HG03520 (cell line): Measurements from ENCODE around the gene RASA4.
"Not testable (repeated sequence)": the region's sequence is repeated elsewhere in the genome, so short reads cannot be mapped to it uniquely, and the experiment has no call there.

Experiments used
- ATAC-seq: cut with Tn5 transposase; IDR thresholded peaks from one replicate; pipeline ENCODE4 v1.9.1; 2021; ENCODE audit warnings: mild to moderate bottlenecking, moderate library complexity; ENCODE audit not compliant: unreplicated experiment

The RASA4 gene

DNA sequence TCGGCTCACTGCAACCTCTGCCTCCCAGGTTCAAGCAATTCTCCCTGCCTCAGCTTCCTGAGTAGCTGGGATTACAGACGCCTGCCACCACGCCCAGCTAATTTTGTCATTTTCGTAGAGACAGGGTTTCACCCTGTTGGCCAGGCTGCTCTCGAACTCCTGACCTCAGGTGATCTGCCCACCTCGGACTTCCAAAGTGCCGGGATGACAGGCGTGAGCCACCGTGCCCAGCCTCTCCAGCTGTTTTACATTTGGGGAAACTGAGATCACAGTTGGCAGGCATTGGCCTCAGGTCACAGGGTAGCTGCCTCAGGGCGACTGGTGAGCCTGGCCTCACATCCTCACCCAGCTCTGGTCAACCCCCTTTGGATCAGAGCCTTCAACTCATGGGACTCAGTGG is 6.8 kb downstream of the RASA4 start:
- not testable (repeated sequence) for ATAC-seq

DNA sequence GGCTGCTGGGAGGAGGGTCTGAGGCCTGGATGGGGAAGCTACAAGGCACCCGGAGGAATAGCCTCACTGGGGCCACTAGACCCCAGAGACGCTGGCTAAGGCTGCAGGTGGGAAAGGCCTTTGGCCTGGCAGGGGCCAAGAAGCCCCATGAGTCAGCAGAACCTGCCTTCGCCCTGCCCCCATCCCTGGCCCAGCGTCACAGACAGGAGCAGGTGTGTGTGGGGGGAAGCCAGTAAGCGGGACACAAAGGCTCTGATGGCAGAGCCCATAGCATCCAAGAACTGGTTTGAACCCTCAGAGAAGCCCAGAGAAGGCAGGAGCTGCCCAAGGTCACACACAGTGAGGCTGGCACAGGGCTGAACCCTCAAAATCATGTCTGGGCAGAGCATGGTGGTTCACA is 9.7 kb downstream of the RASA4 start:
- not testable (repeated sequence) for ATAC-seq

DNA sequence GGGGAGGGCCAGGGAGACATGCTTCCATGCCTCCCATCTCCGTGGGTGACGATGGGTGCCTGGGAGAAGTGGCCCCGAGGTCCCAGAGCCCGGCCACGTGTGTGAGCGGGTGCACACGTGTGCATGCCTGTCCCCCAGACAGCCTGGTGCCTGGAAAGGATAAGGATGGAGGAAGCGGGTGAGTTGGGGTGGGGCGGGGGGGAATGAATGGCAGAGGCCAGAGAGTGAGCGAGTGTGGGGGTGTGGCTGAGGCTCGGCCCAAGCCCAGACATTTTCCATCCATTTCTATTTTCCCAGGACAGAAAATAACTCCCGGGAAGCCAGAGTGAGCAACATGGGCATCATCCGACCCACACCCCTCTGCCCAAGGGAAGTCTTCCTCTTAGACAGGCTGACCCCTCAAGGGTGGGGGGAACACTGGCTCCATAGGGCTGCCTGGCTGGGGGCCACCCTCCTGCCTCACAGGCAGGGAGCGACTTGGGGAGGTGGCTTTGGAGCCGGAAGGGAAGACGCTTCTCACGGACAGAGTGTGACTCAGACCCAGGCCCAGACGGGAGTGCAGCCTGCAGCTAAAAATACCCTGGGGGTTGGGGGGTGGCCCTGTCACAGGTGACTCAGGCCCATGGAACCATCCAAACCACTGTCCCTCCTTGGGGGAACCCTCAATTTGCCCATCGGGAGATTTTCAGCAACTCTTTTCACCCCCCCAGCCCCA is 12.0 kb downstream of the RASA4 start:
- not testable (repeated sequence) for ATAC-seq

DNA sequence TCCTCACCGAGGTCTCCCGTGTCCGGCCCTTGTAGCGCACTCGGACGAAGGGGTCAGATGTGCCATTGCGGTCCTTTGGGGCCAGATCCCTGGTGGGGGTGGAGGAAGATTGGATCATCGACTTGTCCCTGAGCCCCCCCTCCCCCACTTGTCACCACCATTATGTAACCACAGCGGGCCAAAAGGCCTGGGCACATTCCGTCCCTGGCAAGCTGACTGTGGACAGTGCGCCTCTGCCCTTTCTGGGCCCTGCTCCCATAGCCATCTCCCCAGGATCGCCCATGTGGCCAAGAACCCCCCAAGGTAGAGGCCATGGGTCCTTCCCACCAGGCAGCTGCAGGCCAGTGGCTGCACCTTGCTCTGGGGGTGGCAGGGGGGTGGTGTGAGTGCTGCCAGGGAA is 14.2 kb downstream of the RASA4 start:
- not testable (repeated sequence) for ATAC-seq

DNA sequence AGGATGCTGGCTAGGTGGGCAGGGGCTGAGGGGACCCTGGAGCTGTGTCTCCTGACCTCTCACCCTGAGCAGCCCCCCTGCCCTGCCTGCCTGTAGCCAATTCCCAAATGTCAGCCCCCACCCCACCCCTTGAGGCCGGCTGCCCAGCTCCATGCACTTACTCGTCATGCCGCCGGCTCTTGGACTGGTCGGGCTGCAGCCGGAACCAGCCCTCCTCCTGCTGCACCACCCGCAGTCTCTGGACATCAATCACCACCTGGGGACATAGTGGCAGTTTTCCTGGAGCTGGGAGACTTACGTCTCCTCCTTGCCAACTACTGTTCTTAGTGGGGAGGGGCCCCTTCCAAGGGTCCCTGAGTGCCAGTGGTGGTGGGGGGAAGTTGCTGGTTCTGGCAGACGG is 16.9 kb downstream of the RASA4 start:
- not testable (repeated sequence) for ATAC-seq

DNA sequence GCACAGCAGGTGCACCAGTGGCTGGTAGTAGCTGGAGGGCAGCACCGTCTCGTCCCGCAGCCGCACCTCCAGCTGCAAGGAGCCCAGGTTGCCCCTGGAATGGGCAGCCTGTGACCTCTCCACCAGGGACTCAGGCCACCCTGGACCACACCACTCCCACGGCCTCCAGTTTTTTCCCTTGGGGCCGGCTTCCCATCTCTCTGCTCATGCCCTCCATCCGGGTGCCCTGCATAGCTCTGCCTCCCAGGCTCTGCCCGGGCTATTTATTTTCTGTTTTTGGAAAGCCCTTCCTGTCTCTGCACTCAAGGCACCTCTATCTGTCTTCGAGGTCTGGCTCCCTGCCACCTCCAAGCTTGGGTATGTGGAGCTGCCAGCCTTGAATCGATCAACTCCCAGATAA is 20.5 kb downstream of the RASA4 start:
- ATAC-seq = not testable (repeated sequence)

DNA sequence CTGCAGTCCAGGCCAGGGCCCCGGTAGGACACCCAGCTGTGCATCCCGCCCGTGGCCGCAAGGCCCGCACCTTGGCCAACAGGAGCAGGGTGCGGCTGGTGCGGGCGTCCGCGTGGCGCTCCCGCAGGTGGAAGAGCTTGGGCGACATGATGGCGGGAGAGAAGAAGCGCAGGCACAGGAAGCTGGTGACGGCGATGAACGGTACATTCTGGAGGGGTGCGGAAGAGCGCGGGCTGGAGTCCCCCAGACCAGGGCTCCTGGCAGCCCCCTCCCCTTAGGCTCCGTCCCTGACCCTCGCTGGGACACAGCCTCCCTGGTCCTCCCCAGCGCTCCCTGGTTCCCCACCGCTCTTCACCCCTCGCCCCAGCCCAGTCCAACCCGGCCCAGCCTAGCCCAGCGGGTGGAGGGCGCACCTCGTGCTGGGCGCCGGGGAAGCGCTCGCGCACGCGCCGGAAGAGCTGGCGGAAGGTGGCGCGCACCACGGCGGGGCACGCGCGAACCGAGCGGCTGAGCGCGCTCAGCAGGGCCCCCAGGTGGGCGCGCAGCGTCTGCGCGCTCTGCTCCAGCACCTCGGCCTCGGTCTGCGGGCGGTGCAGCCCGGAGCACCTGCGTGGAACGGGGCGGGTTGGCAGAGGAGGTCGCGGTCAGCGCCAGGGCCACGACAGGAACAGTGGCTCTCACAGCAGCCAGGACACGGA is 22.8 kb downstream of the RASA4 start:
- ATAC-seq = peak; percentile 72

DNA sequence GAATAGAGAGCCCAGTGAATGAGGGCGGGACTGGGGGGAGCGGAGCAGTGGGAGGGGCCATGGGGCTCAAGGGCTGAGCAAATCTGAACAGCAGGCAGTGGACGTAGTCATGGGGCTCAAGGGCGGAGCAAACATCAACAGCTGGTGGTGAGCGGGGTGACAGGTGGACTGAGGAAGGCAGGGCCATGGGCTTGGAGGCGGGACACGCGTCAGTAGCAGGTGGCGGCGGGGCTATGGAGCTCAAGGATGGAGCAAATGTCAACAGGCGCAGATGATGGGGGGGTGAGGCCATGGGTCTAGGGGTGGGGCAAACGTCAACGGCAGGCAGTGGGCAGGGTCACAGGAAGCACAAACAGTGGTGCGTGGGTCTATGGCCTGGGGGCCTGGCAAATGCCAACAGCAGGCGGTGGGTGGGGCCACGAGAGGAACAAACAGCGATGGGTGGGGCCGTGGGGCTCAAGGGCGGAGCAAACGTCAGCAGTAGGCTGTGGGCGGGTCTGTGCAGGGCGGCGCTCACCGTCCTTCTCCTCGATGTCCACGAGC is 24.0 kb downstream of the RASA4 start:
- ATAC-seq = not testable (repeated sequence)

- peak; percentile 44 for ATAC-seq
These were observed 26.7 kb downstream of the RASA4 start for GRCh38 chr7:102589857-102590256.

GRCh38 chr7:102583495-102583894 is 33.1 kb downstream of the RASA4 start:
- ATAC-seq = not testable (repeated sequence)

- not testable (repeated sequence) for ATAC-seq
These were observed 34.8 kb downstream of the RASA4 start for GRCh38 chr7:102581722-102582121.

DNA sequence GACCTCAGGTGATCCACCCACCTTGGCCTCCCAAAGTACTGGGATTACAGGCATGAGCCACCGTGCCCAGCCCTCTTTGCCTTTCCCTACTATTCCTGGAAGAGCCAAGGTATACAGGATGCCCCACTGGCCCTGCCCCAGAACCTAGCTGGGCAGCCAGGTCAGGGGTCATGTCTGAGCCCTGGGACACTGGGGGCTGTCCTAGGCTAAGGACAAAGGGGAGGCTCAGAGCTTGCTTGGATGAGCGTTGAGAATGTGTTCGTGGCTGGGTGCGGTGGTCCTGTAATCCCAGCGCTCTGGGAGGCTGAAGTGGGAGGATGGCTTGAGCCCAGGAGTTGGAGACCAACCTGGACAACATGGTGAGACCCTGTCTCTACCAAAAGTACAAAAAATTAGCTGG is 38.1 kb downstream of the RASA4 start:
- ATAC-seq = not testable (repeated sequence)

DNA sequence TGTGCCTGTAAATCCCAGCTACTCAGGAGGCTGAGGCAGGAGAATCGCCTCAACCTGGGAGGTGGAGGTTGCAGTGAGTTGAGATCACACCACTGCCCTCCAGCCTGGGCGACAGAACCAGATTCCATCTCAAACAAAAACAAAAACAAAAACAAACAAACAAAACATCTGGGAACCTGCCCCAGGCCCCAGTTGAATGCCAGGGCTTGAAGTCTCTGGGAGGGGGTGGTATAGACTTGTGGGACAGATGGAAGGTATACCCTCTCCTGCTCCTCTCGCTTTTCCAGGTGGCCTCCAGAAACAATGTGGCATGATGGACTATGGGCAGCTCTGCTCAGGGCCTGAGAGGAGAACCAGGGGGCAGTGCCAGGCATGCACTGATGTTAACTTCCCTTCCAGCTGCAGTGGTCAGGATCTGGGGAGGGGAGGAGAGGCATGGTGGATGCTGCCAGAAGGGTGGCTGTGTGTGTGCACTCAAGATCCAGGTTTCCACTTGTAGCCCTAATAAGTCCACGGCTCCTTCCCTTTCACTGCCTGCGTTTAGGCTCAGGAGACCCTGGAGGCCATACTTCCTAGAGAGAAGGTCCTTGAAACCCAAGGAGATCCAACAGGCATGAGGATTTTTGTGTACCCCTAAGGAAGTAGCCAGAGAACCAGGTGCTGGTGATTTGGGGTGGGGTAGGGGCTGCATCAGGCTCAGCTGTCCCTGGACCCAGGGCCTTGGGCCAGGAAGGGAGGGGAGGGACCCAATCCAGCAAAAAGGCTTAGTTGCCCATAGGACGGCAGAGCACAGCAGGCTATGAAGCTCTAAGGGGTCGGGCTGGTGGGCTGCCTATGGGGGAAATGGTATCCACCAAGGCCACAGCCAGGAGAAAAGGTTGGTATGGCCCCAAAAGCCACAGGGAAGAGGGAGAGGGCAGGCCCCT is 39.0 kb downstream of the RASA4 start:
- not testable (repeated sequence) for ATAC-seq

- not testable (repeated sequence) for ATAC-seq
These were observed 40.2 kb downstream of the RASA4 start for GRCh38 chr7:102576363-102576762.

DNA sequence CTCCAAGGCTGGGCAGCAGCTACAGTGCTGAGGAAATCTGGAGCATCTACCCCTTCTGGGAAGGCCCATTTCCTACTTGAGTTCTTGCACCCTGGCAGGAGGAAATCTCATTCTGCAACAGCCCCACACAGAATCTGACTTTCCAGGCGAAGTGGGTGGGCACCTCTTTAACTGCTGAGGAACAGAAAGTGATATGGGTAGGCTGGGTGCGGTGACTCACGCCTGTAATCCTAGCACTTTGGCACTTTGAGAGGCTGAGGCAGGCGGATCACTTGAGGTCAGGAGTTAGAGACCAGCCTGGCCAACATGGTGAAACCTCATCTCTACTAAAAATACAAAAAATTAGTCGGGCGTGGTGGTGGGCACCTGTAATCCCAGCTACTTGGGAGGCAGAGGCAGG is 41.9 kb downstream of the RASA4 start:
- not testable (repeated sequence) for ATAC-seq

DNA sequence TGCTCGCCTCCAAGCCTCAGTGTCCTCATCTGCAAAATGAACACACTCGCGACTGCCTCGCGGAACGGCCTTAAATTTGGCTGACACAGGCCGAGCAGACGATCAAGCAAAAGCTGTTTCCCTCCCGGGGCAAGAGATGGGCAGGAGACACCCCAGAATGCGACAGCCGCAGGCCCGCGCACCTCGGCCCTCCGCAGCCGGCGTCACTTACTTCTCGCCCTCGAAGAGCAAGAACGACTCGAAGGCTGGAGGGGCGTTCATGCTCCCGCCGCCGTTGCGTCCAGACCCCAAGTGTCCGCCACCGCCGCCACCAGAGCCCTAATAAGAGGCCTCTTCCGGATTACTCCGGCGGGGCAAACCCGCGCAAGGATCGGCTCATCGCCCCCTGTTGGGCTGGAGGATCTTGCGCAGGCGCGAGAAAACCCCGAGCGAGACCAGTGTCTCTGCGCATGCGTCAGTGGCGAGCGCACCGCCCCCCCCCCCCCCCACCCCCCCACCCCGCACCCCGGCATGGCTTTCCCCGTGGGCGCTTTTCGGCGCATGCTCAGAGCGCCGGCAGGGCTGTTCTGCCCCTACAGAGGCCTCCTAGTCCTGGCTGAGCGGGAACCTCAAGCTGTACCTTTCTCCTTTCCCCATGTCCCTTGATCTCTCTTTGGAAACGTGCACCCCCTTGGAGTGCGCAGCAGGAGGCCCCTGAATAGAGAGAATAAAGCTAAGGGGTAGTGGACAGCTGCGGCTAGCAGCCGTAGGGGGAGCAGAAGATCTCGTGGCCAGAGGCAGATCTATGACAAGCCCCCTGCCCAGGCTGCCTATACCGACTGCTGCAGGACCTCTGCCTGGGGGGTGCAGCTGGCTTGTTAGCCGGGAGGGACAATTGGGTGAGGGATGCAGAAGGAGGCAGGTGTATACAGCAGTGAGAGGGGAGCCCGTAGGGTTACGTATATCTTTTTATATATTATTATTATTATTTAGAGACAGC is 44.0 kb downstream of the RASA4 start, which contains the start of gene POLR2J3:
POLR2J3 (minus strand) TSS at position 323 of the 979 bp plus-strand sequence; CDS start at position 261, 62 bp downstream.
- ATAC-seq = peak; percentile 92

GRCh38 chr7:102568620-102569019 is 47.9 kb downstream of the RASA4 start:
- ATAC-seq = not testable (repeated sequence)

DNA sequence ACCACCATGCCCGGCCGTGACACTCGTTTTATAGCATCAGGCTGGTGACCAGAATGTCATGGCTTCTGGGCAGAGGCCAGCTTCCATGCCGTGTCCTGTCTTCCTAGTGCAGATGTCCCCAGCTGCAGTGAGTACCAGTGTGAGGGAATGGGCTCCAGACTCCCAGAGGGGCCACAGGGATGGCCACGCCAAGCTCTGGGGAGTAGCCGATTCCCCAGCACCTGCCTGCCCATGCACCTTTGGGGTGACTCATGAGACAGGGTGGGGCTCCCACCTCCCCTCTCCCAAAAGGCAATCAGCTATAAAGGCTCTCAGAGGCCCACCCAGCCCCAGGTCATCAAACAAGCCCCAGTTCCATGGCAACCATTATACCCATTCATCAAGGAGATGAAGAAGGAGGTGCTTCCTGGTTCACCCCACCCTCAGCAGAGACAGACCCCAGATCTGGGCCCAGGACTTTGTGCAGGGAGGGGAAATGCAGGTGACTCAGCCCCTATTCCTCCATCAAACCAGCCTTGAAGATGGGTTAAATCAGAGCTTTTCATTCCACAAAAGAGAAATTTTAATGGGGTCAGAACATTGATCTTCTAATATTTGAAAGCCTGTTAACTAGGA is 65.6 kb downstream of the RASA4 start, which contains the start of gene SPDYE2:
SPDYE2 (plus strand) TSS at position 419 of the 615 bp plus-strand sequence. CDS start 2,030 bp downstream, outside the sequence.
- ATAC-seq = not testable (repeated sequence)

GRCh38 chr7:102546353-102546752 is 70.2 kb downstream of the RASA4 start:
- ATAC-seq = peak; percentile 70
